Activated T-cell treated with anti-CD3 and anti-CD28 coated beads for 4 hours (primary cell): Measurements from ENCODE around the gene ADAMTS14.

Source experiments
- DNase-seq: peaks from one replicate; pipeline ENCODE4 v3.0.0-alpha.2; 2020

The ADAMTS14 gene

GRCh38 chr10:70736525-70736924, 64.2 kb downstream of the ADAMTS14 start:
- DNase-seq: no peak

GRCh38 chr10:70737250-70737649, 64.9 kb downstream of the ADAMTS14 start:
- DNase-seq: no peak

GRCh38 chr10:70738006-70738760, 65.9 kb downstream of the ADAMTS14 start:
- DNase-seq: no peak

- no peak for DNase-seq
These were observed 66.4 kb downstream of the ADAMTS14 start for GRCh38 chr10:70738761-70739121.

GRCh38 chr10:70740406-70741288, 68.3 kb downstream of the ADAMTS14 start:
- no peak for DNase-seq

GRCh38 chr10:70742537-70743429, 70.5 kb downstream of the ADAMTS14 start:
- no peak for DNase-seq

- no peak for DNase-seq
These were observed 71.1 kb downstream of the ADAMTS14 start for GRCh38 chr10:70743430-70743788.

- no peak for DNase-seq
These were observed 71.6 kb downstream of the ADAMTS14 start for GRCh38 chr10:70743879-70744278.

- no peak for DNase-seq
These were observed 72.4 kb downstream of the ADAMTS14 start for GRCh38 chr10:70744617-70745143.

GRCh38 chr10:70745555-70745954, 73.2 kb downstream of the ADAMTS14 start:
- DNase-seq: no peak

- DNase-seq: no peak
These were observed 75.1 kb downstream of the ADAMTS14 start for GRCh38 chr10:70747192-70747965.

GRCh38 chr10:70748305-70748704, 76.0 kb downstream of the ADAMTS14 start:
- no peak for DNase-seq

- no peak for DNase-seq
These were observed 76.7 kb downstream of the ADAMTS14 start for GRCh38 chr10:70748801-70749573.

GRCh38 chr10:70749756-70750155, 77.5 kb downstream of the ADAMTS14 start:
- DNase-seq: no peak

GRCh38 chr10:70750156-70750703, 77.9 kb downstream of the ADAMTS14 start:
- no peak for DNase-seq

- no peak for DNase-seq
These were observed 79.0 kb downstream of the ADAMTS14 start for GRCh38 chr10:70751356-70751755.

GRCh38 chr10:70751991-70752390, 79.7 kb downstream of the ADAMTS14 start:
- DNase-seq: no peak

GRCh38 chr10:70752571-70752970, 80.3 kb downstream of the ADAMTS14 start:
- DNase-seq: no peak

- DNase-seq: no peak
These were observed 80.8 kb downstream of the ADAMTS14 start for GRCh38 chr10:70753026-70753663.

GRCh38 chr10:70753841-70754621, 81.7 kb downstream of the ADAMTS14 start:
- no peak for DNase-seq
